ENCODE measurements around the gene KHDC4.

GRCh38 chr1:155904261-155904660 lies 30.0 kb downstream of the KHDC4 start:
- no peak for TF ChIP-seq EZH2phosphoT487 (IDR thresholded peaks at IDR 0.05)
- no peak for TF ChIP-seq CTCF (IDR thresholded peaks at IDR 0.05)
- TF ChIP-seq EZH2 (IDR thresholded peaks at IDR 0.05) = no peak
